Measurements from ENCODE around the gene SLC22A13. TPM values are rescaled to one million over a fixed set of nuclear protein-coding genes. Genes with fewer than 3 reads are reported as not detected.
"Not testable (repeated sequence)": the region's sequence is repeated elsewhere in the genome, so short reads cannot be mapped to it uniquely, and the experiment has no call there.

The SLC22A13 gene
- polyA plus RNA-seq, 3 donors = 1.7 to 3.4 (median 2.4) TPM

DNA sequence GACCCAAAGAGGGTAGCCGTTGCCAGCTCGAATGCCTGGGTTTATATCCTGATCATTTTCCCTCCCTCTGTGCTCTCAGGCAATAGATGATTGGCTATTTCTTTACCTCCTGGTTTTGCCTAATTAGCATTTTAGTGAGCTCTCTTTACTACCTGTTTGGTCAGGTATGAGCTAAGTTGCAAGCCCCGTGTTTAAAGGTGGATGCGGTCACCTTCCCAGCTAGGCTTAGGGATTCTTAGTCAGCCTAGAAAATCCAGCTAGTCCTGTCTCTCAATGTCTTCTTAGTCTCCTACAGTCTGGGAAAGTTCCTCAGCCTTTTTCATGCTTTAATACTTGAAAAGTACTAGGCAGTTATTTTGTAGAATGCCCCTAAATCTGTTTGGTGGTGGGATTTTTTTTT lies 31.4 kb downstream of the SLC22A13 start:
- DNase-seq (ENCODE audit: low read depth in 3 of 3, low spot score in 2 of 3) = not testable (repeated sequence)

DNA sequence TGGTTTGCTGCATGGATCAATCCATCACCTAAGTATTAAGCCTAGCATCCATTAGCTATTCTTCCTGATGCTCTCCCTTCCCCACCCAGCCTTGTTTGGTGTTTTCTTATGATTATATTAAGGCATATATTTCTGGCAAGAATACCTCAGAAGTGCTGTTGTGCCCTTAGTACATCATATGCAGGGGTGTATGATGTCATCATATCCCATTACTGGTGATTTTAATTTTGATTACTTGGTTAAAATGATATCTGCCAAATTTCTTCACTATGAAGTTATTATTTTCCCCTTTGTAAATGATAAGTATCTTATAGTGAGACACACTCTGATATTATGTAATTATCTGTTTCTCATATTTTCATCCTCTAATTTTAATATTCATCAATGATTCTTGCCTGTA lies 31.9 kb downstream of the SLC22A13 start:
- DNase-seq (ENCODE audit: low read depth in 3 of 3, low spot score in 2 of 3) = no peak

GRCh38 chr3:38297947-38298711 lies 32.5 kb downstream of the SLC22A13 start:
- DNase-seq (ENCODE audit: low read depth in 3 of 3, low spot score in 2 of 3) = no peak

DNA sequence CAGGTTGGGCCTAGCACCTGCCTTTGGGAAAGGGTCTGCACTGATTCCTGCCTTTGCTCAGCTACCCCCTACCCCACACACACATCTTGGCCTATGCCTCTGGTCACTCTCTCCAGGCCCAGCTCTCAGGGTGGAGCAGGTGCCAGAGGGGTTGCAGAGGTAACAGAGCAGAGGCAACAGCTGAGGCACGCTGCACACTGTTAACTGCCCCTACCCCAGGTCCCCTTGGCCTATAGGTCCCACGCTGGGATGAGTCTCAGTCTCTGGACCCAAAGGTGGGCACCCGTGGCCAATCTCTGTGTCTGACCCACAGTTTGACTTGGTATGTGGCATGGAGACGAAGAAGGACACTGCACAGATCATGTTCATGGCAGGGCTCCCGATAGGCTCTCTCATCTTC lies 41.3 kb downstream of the SLC22A13 start:
- DNase-seq (ENCODE audit: low read depth in 3 of 3, low spot score in 2 of 3) = no peak

GRCh38 chr3:38307599-38307998 lies 42.0 kb downstream of the SLC22A13 start:
- DNase-seq (ENCODE audit: low read depth in 3 of 3, low spot score in 2 of 3) = no peak

DNA sequence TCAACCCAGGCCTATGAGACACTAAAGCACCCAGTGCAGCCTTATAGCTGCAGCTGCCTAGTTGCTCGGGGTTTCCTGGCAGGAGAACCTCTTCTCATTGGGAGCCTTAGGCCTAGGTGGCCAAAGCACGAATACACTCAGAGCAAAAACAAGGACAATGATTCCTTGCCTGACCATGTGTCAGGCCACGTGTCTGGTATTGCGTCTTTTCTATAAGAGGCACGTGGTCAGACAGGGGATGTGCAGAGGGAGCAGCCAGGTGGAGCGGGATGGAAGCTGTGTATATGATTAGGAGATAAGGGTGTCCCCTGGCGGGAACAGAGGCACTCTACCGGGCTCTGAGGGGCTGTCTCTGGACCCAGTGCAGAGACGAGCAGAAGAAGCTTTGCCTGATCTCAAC lies 42.8 kb downstream of the SLC22A13 start:
- DNase-seq (ENCODE audit: low read depth in 3 of 3, low spot score in 2 of 3) = no peak

DNA sequence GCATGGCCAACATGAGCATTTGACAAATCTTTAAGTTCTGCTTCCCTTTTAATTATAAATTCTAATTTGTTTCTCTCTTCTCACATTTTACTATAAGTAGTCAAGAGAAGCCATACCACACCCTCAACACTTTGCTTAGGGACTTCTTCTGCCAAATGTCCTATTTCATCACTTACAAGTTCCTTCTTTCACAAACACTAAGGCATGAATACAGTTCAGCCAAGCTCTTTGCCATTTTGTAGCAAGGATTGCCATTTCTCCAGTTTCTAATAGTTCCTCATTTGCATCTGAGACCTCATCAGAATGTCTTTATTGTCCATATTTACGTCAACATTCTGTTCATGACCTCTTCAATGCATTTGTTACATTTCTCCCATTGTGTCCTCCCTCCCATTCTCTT lies 45.9 kb downstream of the SLC22A13 start:
- DNase-seq (ENCODE audit: low read depth in 3 of 3, low spot score in 2 of 3) = no peak

DNA sequence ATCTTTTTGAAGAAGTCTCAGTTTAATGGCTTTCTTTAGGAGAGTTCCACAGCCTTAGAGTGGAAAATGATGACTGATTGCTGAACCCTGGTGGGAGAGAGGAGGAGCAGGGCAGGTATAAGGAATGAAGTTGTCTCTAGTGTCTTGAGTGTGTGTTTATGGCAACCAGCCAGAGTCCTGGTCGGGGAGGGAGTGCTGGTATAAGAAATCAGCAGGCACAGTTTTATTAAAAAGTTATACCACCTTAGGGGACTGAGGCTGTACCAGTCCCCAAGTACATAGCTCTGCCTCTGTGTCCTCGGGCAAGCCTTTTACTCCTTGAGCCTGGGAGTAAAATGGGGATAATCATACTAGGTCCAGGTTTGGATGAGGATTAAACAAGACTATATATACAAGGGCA lies 46.3 kb downstream of the SLC22A13 start:
- no peak for DNase-seq (ENCODE audit: low read depth in 3 of 3, low spot score in 2 of 3)

- DNase-seq (ENCODE audit: low read depth in 3 of 3, low spot score in 2 of 3) = no peak
These were observed 46.7 kb downstream of the SLC22A13 start for GRCh38 chr3:38312356-38312755.

DNA sequence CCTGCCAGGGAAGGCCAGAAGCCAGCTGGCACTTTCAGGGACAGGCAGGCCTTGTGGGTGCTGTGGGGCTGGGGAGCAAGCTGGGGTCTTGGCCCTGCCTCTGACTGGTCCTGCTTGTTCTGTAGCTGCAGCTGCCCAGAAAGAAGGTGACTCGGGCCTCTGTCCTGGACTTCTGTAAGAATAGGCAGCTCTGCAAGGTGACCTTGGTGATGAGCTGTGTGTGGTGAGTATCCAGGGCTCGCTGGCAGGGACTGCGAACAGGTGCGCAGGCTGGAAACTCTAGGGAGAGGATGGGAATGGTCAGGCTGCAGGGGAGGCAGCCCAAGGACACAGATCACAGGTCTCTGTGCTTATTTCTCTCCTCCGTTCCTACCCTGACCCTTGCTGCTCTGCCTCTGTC lies 47.7 kb downstream of the SLC22A13 start:
- DNase-seq (ENCODE audit: low read depth in 3 of 3, low spot score in 2 of 3) = no peak

- DNase-seq (ENCODE audit: low read depth in 3 of 3, low spot score in 2 of 3) = no peak
These were observed 48.1 kb downstream of the SLC22A13 start for GRCh38 chr3:38313695-38314094.

GRCh38 chr3:38314112-38314763 lies 48.6 kb downstream of the SLC22A13 start:
- DNase-seq (ENCODE audit: low read depth in 3 of 3, low spot score in 2 of 3) = no peak

GRCh38 chr3:38314764-38315487 lies 49.3 kb downstream of the SLC22A13 start:
- DNase-seq (ENCODE audit: low read depth in 3 of 3, low spot score in 2 of 3) = no peak

DNA sequence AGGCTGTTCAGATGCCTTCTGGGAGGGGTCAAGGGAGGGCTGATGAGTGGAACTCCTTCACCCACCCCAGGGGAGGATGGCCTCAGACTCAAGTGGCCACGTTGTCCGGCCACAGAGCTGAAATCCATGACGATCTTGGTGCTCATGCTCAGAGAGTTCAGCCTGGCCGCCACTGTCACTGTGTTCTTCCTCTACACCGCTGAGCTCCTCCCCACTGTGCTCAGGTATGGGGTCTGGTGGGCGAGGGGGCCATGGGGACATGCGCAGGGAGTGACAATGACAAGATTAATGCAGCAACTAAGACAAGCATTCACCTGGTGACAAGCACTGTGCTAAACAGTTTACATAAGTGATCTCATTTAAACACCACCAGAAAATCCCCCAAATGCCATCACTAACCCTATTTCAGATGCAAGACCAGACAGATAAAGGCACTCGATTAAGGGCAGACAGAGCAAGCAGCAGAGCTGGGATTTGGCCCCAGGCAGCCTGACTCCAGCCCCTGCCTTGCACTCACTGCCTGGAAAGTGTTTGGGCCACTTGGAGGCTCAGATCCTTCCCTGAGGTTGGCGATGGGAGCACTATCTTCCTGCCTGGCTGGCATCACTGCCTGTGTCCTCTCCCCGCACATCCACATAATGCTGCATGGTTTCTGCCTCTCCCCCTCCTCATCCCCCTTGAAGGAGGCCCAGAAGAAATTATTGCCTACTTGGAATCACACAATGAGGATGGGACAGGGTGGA lies 50.0 kb downstream of the SLC22A13 start:
- DNase-seq (ENCODE audit: low read depth in 3 of 3, low spot score in 2 of 3) = no peak

GRCh38 chr3:38316356-38317191 lies 51.0 kb downstream of the SLC22A13 start:
- DNase-seq (ENCODE audit: low read depth in 3 of 3, low spot score in 2 of 3) = no peak

DNA sequence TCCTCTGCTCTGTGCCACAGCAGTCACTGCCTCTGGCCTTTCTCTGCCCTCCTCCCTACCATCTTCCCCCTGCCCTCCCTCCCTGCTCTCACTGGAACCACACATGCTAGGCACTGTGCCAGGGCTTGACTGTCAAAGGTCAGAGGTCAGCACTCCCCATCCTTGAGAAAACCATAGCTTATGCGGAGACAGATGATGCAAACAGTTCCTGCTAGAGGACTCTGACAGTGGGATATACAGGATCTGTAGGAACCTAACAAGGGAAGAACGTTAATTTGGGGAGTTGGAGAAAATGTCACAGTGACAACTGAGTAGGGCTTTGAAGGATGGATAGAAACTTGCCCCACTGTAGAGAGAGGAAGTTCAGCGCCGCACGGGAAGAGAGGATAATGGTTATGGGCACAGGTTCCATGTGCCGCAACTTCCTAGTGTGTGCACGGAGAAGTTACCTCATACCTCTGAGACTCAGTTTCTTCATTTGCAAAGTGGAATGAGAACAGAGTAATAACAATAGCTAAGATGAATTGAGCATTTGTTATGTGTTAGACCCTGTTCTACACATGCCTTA lies 51.7 kb downstream of the SLC22A13 start:
- DNase-seq (ENCODE audit: low read depth in 3 of 3, low spot score in 2 of 3) = no peak

GRCh38 chr3:38318766-38319671 lies 53.4 kb downstream of the SLC22A13 start:
- no peak for DNase-seq (ENCODE audit: low read depth in 3 of 3, low spot score in 2 of 3)

DNA sequence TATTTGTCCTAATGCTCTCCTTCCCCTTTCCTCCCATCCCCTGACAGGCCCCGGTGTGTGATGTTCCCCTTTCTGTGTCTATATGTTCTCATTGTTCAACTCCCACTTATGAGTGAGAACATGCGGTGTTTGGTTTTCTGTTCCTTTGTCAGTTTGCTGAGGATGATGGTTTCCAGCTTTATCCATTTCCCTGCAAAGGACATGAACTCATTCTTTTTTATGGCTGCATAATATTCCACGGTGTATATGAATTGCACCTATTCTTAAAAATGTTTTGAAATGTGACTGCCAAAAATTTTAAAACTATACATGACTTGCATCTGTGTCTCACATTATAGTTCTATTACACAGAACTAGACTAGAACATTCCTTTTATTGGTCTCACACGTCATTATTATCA lies 55.0 kb downstream of the SLC22A13 start:
- DNase-seq (ENCODE audit: low read depth in 3 of 3, low spot score in 2 of 3) = not testable (repeated sequence)

DNA sequence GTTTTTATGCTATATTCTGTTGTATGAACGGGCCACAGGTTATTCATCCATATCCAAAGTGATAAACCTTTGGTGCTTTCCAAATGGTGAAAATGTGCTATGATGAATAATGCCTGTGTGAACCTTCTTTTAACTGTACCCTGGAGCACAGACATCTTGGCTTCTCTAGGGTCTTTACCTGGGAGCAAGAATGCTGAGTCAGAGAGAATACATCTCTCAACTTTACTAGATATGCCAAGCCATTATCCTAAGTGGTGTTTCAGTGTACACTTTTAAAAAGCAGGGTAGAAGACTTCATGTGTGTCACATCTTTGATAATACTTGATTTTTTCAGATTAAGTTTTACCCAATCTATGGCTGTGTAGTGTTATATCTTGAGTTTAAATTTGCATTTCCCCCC lies 57.4 kb downstream of the SLC22A13 start:
- DNase-seq (ENCODE audit: low read depth in 3 of 3, low spot score in 2 of 3) = no peak
